NCI-H1930 (cell line): ENCODE results near the gene PCIF1.
"Not testable (repeated sequence)": the region's sequence is repeated elsewhere in the genome, so short reads cannot be mapped to it uniquely, and the experiment has no call there.

Experiments used
- DNase-seq, 2 experiments: peaks; one replicate each; lab custom pipeline; 2025; lab: John Stamatoyannopoulos, UW

The PCIF1 gene

DNA sequence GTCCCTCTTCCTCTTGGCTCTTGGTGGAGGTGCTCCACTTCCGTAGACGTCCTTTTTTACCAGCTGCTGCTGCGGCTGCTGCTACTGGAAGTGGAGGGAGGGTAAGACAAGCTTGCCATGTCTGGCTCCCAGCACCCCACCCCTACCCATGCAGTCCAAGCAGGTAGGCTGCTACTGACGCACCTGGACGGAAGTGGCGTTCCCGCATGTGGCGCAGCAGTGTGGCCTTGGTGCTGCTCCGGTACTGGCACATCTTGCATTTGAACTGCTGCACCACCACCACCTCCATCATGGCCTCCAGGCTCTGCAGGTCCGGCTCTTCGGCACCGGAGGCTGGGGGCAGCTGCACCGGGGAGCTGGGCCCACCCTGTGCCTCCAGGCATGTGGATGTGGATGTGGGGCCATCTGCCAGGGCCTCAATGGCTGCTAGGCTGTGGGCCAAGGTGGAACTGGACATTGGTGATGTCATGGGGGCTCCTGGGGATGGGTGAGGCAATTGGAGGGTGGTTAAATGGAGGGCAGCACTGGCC is 33.1 kb downstream of the PCIF1 start:
- no peak for DNase-seq

DNA sequence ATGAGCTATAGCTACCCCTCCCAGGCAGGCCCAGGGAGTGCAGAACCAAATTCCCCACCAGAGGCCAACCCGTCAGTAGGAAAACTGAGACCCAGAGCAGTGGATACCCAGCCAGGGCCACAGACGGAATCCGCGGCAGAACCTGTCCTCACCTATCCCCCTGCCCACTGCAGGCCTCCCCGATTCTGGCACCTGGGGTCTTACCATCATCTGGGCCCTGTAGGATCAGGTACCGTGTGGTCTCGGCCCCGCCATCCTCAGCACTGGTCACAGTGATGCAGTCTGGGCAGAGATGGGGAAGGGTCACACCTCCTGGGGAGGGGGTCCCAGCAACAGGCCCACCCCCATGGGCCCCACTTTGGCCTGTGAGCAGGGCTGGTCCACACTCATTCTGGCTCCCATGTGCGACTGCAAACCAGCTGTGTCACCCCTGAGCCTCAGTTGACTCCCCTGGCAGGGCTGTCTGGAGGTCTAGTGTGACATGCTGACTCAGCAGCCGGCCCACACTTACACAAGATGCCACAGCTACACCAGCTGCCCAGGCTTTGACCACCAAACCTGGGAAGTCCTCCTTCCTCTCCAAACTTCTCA is 33.7 kb downstream of the PCIF1 start:
- no peak for DNase-seq

DNA sequence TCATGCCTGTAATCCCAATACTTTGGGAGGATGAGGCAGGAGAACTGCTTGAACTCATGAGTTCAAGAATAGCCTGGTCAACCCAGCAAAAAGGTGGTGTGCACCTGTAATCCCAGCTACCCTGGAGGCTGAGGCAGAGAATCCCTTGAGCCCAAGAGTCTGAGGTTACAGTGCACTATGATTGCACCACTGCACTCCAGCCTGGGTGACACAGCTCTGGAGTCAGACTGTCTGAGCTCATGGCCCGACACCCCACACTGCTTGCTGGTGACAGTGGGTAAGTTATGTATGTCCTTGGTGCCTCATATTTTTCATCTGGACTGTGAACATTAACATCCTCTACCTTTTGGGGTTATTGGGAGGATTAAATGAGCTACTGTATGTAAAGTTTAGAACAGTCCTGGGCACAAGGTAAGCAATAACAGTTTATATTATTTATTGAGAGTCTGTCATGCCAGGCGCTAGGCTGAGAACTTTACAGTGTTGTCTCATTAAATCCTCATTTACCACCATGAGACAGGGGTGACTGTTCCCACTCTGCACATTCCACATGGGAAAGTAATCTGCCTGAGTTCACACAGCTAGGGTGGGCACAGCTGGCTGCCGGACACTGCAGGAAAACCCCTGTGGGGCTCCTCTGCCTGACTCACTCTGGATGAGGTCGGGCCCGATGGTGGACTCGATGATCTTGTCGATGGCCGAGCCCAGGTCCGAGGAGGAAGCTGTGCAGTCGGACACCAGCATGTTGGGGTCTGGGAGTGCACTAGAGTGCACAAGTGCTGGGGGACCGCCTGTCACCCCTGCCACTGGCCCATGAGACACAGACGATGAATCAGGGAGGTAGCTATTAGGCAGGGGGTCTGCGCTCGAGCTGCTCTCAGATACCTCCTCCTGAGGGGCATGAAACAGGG is 34.6 kb downstream of the PCIF1 start:
- no peak for DNase-seq

DNA sequence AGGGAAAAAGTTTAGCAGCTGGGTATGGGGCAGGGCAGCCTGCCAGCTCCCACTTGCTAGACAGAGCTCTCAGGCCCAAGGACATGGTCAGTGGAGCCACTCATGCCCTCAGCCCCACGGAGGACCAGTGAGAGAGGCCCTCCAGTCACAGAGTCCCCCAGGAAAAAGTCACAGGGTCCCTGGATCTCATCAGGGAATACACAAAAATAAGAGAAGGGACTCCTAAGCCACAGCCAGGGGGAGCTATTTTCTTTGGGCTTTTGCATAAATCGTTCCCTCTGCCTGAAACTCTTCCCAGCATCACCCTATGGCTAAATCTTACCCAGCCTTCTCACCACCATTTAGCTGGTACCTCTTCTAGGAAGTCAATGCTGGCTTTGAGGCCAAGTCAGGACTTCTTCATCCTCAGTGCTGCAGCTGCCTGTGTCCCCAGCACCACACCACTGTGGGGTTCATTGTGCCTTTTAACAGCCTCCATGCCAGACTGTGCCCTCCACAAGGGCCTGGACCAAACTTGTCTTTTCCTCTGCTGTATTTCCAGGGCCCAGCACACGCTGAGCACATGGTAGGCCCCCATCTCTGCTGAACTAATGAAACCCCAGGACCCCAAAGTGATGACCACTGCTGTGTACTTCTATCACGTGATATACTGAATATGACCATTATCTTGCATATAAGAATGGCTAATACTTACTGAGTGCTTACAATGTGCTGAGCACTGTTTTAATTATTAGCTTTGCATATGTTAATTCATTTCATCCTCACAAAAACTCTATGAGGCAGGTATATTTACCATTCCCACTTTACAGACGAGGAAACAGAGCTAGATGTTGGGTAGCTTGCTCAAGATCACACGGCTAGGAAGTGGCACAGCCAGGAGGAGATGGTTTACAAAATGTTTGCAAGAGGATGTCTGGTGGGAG is 35.5 kb downstream of the PCIF1 start:
- DNase-seq: peak; percentile 45 to 55

DNA sequence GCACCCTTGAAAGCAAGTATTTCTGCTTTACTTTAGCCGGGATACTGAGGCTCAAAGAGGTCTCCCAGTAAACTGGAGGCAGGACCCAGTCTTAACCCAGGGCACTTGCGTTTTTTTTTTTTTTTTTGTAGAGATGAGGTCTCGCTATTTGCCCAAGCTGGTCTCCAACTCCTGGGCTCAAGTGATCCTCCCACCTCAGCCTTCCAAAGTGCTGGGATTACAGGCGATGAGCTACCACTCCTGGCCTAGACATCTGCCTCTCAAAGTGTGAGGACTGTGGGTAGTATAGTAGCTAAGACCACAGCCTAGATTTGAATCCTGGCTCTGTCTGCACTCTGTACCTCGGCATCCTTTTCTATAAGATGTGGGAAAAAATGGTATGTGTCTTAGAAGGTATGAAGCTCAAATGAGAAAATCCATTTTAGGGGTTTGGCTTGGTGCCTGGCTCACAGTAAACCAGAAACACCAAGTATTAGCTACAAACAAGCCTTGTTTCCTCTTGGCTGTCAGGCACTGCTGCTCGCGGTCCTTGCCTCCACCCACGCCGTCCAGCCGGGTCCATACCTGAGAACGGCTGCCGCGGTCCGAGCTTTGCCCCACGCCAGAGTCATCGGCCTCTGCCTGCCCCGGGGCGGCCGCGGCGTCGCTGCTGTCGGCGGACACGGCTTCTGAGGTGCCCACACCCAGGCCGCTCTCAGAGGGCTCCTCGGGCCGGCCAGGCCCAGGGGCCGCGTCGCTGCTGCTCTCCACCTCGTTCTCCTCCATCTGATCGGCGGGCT is 36.4 kb downstream of the PCIF1 start:
- no peak for DNase-seq

DNA sequence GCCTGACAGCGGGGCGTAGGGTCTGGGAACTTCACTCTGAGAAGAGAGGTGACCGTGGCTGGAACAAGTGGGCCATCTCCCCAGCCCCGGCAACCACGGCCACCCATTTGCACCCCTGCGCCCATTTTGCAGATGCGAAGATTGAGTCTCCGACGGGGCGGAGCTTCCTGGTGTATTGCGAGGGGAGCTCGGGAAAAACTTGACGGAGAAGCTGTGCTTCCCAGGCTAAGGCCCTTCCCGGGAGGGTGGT is 36.9 kb downstream of the PCIF1 start:
- DNase-seq: no peak

DNA sequence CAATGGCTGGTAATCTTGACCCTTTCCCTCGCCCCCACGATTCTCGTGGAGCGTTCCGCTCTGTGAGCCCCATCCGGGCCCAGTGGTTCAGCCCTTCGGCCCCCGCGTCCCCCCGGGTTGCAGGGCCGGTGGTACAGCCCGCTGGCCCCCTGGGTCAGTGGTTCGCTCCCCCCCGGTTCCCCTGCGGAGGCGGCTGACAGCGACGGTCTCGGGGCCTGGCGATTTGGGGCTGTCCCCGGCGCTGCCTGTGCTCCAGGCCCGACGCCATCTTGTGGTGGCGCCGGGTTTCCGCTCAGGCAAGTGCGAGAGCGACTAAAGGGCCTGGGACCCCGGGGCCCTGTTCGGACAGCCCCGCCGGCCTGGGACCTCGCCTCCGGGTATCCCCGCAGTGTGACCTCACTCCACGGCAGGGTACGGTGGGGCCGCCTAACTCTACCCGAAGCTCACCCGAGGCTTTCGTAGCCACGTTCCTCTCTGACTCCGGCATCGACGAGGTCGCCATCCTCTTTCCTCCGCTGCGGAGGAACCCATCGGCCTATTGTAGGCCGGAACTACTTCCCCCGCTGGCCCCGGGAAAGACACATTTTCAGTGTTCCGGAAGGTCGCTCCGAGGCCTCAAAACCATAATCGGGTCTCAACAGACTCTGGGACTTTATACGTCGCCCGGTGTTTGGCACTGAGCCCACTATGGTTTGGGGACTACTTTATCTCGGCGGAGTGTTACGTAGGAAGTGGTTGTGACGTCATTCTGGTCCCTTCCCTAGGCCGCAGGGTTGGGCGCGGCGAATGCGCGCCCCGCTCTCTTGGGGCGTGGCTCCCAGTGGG is 37.4 kb downstream of the PCIF1 start, which contains the start of gene ZNF335:
Gene ZNF335 (minus strand): TSS at position 529 of the 825 bp plus-strand sequence. CDS start 793 bp downstream, outside the sequence.
- DNase-seq: peak; percentile 92 to 97

DNA sequence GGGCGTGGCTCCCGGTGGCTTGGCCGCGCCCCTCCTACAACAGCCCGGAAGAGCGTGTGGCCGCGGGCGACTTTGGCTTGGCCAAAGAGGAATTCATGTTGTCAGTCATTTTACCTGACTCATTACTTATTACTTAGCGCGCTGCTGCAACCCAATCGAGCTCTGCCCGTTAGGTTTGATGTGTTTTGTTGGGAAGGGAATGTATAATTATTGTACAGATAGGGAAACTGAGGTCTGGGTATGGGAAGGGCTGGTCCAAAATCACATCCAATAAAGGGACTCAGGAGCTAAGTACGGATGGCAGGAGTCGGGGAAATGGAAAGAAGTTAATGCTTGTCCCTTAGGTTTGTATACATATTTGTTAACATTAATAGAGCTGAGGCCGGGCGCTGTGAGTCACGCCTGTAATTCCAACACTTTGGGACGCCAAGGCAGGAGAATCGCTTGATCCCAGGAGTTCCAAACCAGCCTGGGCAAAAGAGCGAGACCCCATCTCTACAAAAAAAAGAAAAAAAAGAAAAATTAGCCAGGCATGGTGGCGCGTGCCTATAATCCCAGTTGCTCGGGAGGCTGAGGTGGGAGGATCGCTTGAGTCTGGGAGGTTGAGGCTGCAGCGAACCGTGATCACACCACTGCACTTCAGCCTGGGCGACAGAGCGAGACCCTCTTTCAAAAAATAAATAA is 38.2 kb downstream of the PCIF1 start:
- DNase-seq: no peak

DNA sequence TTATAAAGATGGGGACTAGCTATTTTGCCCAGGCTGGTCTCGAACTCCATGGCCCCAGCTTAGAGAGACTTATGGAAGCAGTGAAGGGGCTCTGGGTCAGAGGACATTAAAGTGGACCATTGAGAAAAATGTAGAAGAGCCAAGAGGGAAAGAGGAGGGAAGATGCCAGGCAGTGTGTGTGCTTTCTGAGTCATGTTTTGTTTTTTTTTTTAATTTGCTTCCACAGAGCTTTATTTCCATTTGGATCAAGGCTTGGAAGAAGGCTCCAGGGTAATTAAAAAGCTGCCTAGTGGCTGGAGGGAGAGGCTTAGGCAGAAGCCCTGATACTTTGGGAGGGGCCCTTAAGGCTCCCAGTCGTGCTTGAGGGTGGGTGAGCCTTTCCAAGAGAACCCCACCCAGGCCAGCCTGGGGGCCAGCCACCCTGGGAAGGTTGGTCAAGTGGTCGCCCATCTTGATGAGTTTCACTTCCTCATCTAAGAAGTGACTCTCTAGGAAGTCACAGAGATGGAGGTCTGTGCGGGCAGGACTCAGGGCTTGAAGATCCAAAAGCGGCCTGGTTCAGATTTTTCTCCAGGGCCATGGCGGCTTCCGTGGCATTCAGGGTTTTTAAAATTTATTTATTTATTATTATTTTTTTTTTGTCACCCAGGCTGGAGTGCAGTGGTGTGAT is 40.5 kb downstream of the PCIF1 start:
- DNase-seq: no peak

DNA sequence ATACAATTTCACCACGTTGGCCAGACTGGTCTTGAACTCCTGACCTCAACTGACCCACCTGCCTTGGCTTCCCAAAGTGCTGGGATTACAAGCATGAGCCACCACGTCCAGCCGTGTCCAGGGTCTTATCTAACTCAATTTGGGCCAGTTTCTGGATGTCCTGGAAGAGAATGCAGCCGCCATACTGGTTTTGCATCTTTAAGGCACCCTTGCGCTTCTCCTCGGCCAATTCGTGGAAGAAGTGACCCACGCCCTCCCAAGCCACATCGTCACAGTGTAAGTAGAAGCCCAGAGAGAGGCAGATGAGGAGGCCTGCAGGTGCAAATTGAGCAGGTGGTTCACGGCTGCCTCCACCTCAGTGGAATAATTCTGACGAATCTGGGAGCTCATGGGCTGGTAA is 41.2 kb downstream of the PCIF1 start:
- DNase-seq: no peak

DNA sequence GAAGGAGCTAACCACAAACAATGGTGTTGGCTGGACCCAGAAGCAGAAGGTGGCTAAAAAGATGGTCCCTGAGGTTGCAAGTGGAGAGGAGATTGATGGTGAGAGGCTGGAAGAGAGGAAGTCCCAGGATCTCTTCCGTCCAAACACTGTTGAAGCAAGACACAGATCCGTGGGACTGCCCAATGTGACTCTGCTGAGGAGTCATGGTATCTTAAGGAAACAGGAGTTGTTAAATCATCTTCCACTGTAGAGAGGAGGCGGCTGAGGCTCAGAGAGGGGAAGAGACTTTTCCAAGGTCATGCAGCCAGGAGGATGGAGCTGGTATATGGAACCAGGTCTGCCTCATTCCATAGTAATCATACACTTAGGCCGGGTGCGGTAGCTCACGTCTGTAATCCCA is 41.6 kb downstream of the PCIF1 start:
- DNase-seq: no peak

DNA sequence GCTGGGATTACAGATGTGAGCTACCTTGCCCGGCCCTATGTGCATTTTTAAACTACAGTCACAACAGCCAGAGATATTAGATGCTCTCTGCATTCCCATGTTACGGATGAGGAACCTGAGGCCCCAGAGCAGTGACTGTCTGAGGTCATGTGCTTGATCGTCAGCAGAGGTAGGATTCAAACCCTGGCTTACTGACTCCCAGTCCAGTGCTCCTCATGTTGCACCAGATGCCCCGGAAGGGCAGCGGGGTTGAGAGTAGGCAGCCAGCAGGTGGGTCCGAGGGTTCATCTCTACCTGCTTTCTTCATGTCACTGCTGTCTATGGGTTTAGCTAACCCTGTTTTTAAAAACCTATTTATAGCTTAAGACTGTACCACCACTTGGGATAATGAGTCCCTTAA is 46.8 kb downstream of the PCIF1 start:
- DNase-seq: no peak

DNA sequence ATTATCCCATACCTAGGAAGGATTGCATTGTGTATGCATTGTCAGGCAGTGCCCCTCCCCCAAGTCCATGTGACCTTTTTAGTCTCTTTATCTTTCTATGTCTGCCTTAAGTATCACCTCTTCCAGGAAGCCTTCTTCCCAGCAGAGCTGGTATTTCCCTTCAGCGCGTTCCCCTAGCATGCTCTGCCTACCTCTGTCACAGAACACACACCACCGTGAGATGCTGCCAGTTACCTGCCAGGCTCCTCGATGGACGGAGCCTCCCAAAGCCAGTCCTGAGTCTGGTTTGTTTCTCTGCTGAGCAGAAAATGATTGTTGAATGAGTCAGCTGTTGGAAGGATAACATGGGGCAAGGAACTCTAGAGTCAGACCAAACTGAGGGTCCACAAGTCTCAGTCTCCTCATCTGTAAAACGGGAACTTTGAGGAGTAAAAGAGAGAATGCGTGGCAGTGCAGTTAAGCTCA is 48.8 kb downstream of the PCIF1 start:
- DNase-seq: no peak

DNA sequence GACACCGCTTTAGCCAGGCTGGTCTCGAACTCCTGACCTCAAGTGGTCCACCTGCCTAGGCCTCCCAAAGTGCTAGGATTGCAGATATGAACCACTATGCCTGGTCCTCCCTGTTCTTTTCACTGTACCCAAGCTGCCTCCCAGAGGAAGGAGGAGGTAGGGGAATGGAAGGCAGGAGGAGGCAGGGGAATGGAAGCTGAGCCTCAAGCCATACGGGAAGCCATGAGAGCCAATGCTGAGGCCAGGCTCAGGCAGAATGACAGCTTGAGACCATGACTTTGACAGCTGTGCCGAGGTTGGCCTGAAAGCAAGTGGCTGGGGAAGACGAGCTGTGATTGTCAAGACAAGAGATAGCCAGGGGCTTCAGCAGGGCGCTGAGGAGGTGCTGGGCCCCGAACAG is 51.1 kb downstream of the PCIF1 start:
- no peak for DNase-seq

DNA sequence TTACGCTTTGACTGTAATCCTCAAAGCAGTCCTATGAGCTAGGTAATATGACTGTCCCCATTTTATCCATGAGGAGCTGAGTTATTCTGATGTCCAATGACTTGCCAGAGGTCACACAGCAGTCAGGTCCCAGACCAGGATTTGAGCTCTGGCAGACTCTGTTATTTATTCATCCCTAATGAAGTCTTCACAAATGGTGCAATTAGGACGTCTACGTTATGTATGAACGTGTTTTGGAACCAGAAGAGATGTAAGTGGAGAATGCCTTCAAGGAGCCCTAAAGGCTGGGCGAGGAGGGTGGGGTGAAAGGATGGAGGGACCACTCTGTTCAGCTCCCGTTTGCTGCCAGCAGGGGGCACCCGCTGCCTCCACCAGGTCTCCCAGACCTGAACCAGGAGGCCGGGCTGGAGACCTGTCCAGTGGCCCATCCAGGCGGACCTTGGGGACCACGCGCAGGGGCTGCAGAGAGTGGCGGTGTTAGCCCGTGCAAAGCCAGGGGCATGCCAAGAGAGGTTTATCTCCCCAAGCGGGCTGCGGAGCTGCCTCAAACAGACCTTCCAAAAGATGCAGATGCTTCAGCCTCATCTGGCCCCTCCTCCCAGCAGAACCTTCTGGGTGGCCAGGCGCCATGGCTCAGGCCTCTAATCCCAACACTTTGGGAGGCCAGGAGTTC is 52.8 kb downstream of the PCIF1 start:
- peak; percentile 62 to 81 for DNase-seq

DNA sequence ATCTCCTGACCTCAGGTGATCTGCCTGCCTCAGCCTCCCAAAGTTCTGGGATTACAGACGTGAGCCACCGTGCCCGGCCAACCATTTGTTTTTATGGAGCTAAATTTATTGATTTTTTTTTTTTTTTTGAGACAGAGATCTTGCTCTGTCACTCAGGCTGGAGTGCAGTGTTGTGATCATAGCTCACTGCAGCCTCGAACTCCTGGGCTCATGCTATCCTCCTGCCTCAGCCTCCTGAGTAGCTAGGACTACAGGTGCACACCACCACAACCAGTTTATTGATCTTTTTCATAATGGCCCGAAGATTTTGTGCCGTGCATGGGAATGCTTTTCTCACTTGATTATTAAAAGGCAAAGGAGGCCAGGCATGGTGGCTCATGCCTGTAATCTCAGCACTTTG is 54.3 kb downstream of the PCIF1 start:
- not testable (repeated sequence) for DNase-seq

DNA sequence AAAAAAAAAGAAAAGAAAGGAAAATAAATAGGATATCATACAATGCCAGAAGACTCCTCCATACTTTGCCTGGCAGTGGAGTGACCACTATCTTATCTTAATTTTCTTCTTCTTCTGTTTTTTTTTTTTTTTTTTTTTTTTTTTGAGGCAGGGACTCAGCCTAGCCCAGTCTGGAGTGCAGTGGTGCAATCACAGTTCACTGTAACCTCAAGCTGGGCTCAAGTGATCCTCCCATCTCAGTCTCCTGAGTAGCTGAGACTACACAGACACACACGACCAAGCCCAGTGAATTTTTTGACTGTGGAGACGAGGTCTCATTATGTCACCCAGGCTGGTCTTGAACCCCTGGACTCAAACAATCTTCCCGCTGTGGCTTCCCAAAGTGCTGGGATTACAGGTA is 57.1 kb downstream of the PCIF1 start:
- DNase-seq: no peak

DNA sequence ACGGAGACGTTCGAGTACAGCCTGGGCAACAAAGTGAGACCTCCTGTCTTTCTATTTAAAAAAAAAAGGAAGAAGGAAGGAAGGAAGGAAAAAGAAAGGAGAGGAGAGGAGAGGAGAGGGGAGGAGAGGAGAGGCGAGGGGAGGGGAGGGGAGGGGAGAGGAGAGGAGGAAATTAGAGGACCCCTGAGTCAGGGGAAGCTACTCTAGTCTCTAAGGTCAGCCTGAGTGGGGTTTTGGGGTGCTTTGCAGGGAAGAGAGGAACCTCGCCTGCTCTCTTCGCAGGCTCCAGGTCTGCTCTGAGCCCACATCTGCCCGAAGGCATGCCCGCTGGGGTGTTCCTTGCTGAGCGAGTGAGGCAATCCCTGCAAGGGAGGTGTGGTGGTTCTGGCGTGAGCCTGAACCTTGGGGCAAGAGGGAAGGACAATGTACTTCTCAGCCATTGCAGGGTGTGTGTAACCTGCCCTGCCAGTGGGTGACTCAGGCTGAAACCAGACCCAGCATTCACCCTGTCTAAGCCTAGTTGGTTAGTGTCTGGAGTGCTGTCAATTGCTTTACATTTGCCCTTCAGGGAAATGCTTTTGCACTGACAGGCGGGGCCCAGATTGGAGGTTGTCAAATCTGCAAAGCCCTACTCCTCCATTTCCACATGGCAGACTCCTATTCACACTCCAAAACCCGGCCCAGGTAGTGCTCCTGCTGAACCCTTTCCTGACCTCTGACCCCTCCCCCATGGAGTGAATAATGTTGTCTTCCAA is 58.9 kb downstream of the PCIF1 start:
- DNase-seq: no peak
